ENCODE results near the gene DLG1.

- no peak for TF ChIP-seq EZH2 (IDR thresholded peaks at IDR 0.05; ENCODE audit: low read length, missing control alignments)
- no peak for TF ChIP-seq CTCF (conservative IDR thresholded peaks at IDR 0.05 in 1 of 2, IDR thresholded peaks at IDR 0.05 in 1 of 2; ENCODE audit: low read depth in 1 of 2, low read length in 2 of 2)
Observed at GRCh38 chr3:197022405-197023231, 275.8 kb downstream of the DLG1 start.

All from fibroblast of lung (primary cell).